Ovary (tissue), 9 donors: ENCODE data around the gene TNFRSF13B. TPM values are rescaled to one million over a fixed set of nuclear protein-coding genes. Genes with fewer than 3 reads are reported as not detected.

Experiments used
- DNase-seq, 5 donors: peaks; one replicate each; pipeline ENCODE4 v3.0.0-alpha.2; 2019 to 2020
- H3K27ac ChIP-seq, 2 donors: fragments of 200-600 bp; one replicate each; pipeline versions ENCODE4 v1.5.1 to v1.8.0; 2019 to 2022
- H3K27me3 ChIP-seq: fragments of 200-600 bp; one replicate; pipeline ENCODE4 v1.8.0; 2022
- H3K36me3 ChIP-seq: fragments of 200-600 bp; sonication (generic); one replicate; pipeline ENCODE4 v1.5.1; 2019
- H3K4me1 ChIP-seq: one replicate; pipeline ENCODE4 v1.8.1; 2013; ENCODE audit warnings: mild to moderate bottlenecking, moderate library complexity; ENCODE audit not compliant: insufficient read depth
- H3K4me3 ChIP-seq: fragments of 200-600 bp; sonication (generic); one replicate; pipeline ENCODE4 v1.5.1; 2017
- H3K9me3 ChIP-seq, 2 donors: fragments of 200-600 bp in 1 of 2; sonication (generic) in 1 of 2; one replicate each; pipeline versions ENCODE4 v1.5.1 to v1.8.1; 2013 to 2019; ENCODE audit warnings: mild to moderate bottlenecking in 1 of 2, moderate library complexity in 1 of 2
- EP300 ChIP-seq: sonication (generic); formaldehyde crosslinking; IDR thresholded peaks from one replicate; pipeline ENCODE4 v1.6.1; 2017; ENCODE audit warnings: antibody characterized with exemption
- POLR2A ChIP-seq: fragments of 450-650 bp; IDR thresholded peaks from one replicate; pipeline ENCODE4 v1.6.1; 2017; ENCODE audit warnings: antibody characterized with exemption, mild to moderate bottlenecking, moderate library complexity
- WGBS, 3 donors: extraction: QIAGEN DNeasy Blood & Tissue Kit in 1 of 3; methylation state at CpG; one replicate each; pipeline versions ENCODE4 v1.1.5 to v1.1.7; 2013 to 2017; 5-methylcytosine and 5-hydroxymethylcytosine counted together
- intact Hi-C, 4 donors: fragments of 100-400 bp; cut with DNase I; formaldehyde crosslinking; loops; one replicate each; pipeline versions ENCODE4 v1.11.0 to v1.15.1; 2022 to 2023
- polyA plus RNA-seq, 2 donors: library from polyadenylated mRNA; stranded (reverse); fragments of 200-250 nt in 1 of 2; fragments of 350-450 nt in 1 of 2; fragmentation: Illumina TruSeq in 1 of 2; extraction: RNeasy Lipid Tissue Mini Kit (QIAGEN cat#74804) in 1 of 2; gene quantifications; one replicate each; pipeline ENCODE4 v1.2.3, GENCODE V29; 2013 to 2014
- total RNA-seq, 7 donors: library from RNA; depleted of rRNA in 2 of 7; stranded (reverse); fragments of >200 nt in 2 of 7; fragmentation: NEBNext Ultra II Directional in 3 of 7; extraction: Animal tissue kit (Norgen Biotek cat#: 25700) in 3 of 7; gene quantifications; one replicate each; pipeline versions ENCODE4 v1.1.0 to v1.2.4, GENCODE V29; 2016 to 2023
- TF ChIP-seq, protein P1 (sequence below), 3 donors: fragments of 450-650 bp in 2 of 3; fragments of 200-600 bp in 1 of 3; IDR thresholded peaks; one replicate each; pipeline versions ENCODE4 v1.5.1 to v1.8.0; 2016 to 2022; ENCODE audit warnings: antibody characterized with exemption in 3 of 3, mild to moderate bottlenecking in 1 of 3
- donor health status: DM: no; HTN: no; CAD: no; lungs with moderate emphysema.
- donor health status: DM: no; HTN: no; CAD: no.
- donor health status: Bipolar disorder and iron deficiency.
- donor health status: DM: yes; HTN: yes; CAD: no.
- donor health status: DM: no; HTN: no; CAD: no.
- donor health status: DM: yes; HTN: yes; CAD: no.

The TNFRSF13B gene
- total and polyA plus RNA-seq, 9 donors: 0.53 TPM; not detected in 8

GRCh38 chr17:16948587-16949376 lies 23.1 kb downstream of the TNFRSF13B start:
- H3K4me3 ChIP-seq: no peak overlapping the region
- intact Hi-C loops: no loop called here
- H3K4me1 ChIP-seq: no peaks in the 10 kb centered on the region
- H3K27me3 ChIP-seq: no peaks in the 10 kb centered on the region
- 89 to 91% (median 90%) methylated on average over 6 of the region's 6 CpGs for WGBS, 3 donors
- H3K36me3 ChIP-seq: no peaks in the 10 kb centered on the region
- TF ChIP-seq, protein P1, sequence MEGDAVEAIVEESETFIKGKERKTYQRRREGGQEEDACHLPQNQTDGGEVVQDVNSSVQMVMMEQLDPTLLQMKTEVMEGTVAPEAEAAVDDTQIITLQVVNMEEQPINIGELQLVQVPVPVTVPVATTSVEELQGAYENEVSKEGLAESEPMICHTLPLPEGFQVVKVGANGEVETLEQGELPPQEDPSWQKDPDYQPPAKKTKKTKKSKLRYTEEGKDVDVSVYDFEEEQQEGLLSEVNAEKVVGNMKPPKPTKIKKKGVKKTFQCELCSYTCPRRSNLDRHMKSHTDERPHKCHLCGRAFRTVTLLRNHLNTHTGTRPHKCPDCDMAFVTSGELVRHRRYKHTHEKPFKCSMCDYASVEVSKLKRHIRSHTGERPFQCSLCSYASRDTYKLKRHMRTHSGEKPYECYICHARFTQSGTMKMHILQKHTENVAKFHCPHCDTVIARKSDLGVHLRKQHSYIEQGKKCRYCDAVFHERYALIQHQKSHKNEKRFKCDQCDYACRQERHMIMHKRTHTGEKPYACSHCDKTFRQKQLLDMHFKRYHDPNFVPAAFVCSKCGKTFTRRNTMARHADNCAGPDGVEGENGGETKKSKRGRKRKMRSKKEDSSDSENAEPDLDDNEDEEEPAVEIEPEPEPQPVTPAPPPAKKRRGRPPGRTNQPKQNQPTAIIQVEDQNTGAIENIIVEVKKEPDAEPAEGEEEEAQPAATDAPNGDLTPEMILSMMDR (IDR thresholded peaks at IDR 0.05): no peak
- TF ChIP-seq POLR2A: no peak
- TF ChIP-seq EP300: no peak
- no peak for DNase-seq
- no peak overlapping the region for H3K27ac ChIP-seq
- no peaks in the 10 kb centered on the region for H3K9me3 ChIP-seq

- Histone ChIP-seq H3K36me3 (no peaks in the 10 kb centered on the region), H3K4me1 (no peaks in the 10 kb centered on the region), H3K27me3 (no peaks in the 10 kb centered on the region), H3K9me3 (no peaks in the 10 kb centered on the region), H3K27ac (no peak overlapping the region), H3K4me3 (no peak overlapping the region)
- 46 to 78% (median 62%) methylated on average over 3 of the region's 3 CpGs for WGBS, 3 donors
- intact Hi-C loops: no loop called here
- DNase-seq: no peak
- TF ChIP-seq, protein P1 (IDR thresholded peaks at IDR 0.05): no peak
- no peak for TF ChIP-seq POLR2A
- TF ChIP-seq EP300: no peak
Observed at GRCh38 chr17:16947470-16947869, 24.4 kb downstream of the TNFRSF13B start.

DNA sequence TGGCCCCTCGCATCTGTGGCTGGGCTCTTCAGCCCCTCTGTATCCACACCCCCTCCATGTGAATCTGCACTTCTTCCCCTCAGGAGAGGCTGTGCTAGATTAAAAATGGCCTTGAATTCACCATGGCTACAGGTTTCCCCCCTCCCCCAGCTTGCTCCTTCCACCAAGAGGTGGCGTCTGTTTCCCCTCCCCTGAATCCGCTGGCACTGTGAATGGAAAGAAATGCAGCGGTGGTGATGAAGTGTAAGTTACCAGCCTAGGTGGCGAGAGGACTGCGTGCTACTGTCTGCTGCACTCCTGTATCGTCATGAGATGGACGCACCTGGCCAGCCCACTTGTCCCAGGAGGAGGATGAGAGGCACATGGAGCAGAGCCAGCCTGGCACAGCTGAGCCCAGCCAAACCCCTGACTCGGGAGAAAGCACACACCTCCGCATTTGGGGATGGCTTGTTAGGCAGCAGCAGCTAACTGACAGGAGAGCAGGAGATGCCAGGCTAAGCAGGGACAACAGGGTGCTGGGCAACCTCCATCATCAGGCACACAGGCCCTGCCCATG lies 26.2 kb downstream of the TNFRSF13B start:
- DNase-seq: no peak
- intact Hi-C loops: no loop called here
- H3K27me3 ChIP-seq: no peaks in the 10 kb centered on the region
- no peak for TF ChIP-seq EP300
- TF ChIP-seq POLR2A: no peak
- TF ChIP-seq, protein P1 (IDR thresholded peaks at IDR 0.05): no peak
- no peaks in the 10 kb centered on the region for H3K9me3 ChIP-seq
- no peaks in the 10 kb centered on the region for H3K4me1 ChIP-seq
- H3K27ac ChIP-seq: no peak overlapping the region
- no peaks in the 10 kb centered on the region for H3K36me3 ChIP-seq
- no peak overlapping the region for H3K4me3 ChIP-seq
- WGBS, 3 donors: 25 to 37% (median 29%) methylated on average over 10 of the region's 10 CpGs

- Histone ChIP-seq H3K27me3 (no peaks in the 10 kb centered on the region), H3K9me3 (no peaks in the 10 kb centered on the region), H3K36me3 (no peaks in the 10 kb centered on the region), H3K27ac (no peak overlapping the region), H3K4me1 (no peaks in the 10 kb centered on the region), H3K4me3 (no peak overlapping the region)
- no peak for DNase-seq
- 74 to 84% (median 83%) methylated on average over 6 of the region's 6 CpGs for WGBS, 3 donors
- no peak for TF ChIP-seq POLR2A
- no peak for TF ChIP-seq EP300
- TF ChIP-seq, protein P1 (IDR thresholded peaks at IDR 0.05): no peak
- intact Hi-C loops: no loop called here
Observed at GRCh38 chr17:16945136-16945482, 26.8 kb downstream of the TNFRSF13B start.
